Osteocyte (in vitro differentiated cells): ENCODE data around the gene BRF1. TPM values are rescaled to one million over a fixed set of nuclear protein-coding genes. Genes with fewer than 3 reads are reported as not detected.

ENCODE experiments used
- DNase-seq: peaks from one replicate; pipeline ENCODE4 v3.0.0; 2021; ENCODE audit warnings: mixed read lengths; ENCODE audit not compliant: unreplicated experiment; ENCODE audit errors: extremely low spot score
- H3K27ac Mint-ChIP-seq: one replicate; pipeline ENCODE4 v1.8.0; 2021; ENCODE audit warnings: mild to moderate bottlenecking, mixed read lengths; ENCODE audit not compliant: unreplicated experiment
- H3K27me3 Mint-ChIP-seq: one replicate; pipeline ENCODE4 v1.8.0; 2021; ENCODE audit warnings: mixed read lengths; ENCODE audit not compliant: unreplicated experiment
- H3K36me3 Mint-ChIP-seq: one replicate; pipeline ENCODE4 v1.8.0; 2021; ENCODE audit warnings: mixed read lengths; ENCODE audit not compliant: unreplicated experiment
- H3K4me1 Mint-ChIP-seq: one replicate; pipeline ENCODE4 v1.8.0; 2021; ENCODE audit warnings: mixed read lengths; ENCODE audit not compliant: unreplicated experiment
- H3K4me3 Mint-ChIP-seq: one replicate; pipeline ENCODE4 v1.8.0; 2021; ENCODE audit warnings: mild to moderate bottlenecking, moderate library complexity, mixed read lengths; ENCODE audit not compliant: unreplicated experiment
- H3K9me3 Mint-ChIP-seq: one replicate; pipeline ENCODE4 v1.8.0; 2021; ENCODE audit warnings: mixed read lengths; ENCODE audit not compliant: unreplicated experiment
- total RNA-seq: library from RNA; stranded (reverse); gene quantifications from 2 replicates; pipeline ENCODE4 v1.2.1, GENCODE V29; 2021
- TF ChIP-seq, protein P1 (sequence below): fragments of 200-600 bp; sonication (generic); IDR thresholded peaks from 2 replicates; pipeline ENCODE4 v1.5.0; 2021; ENCODE audit warnings: antibody characterized with exemption, mild to moderate bottlenecking, moderate library complexity

The BRF1 gene
- total RNA-seq, 1 donor from 2014 or later = 43.5 TPM

DNA sequence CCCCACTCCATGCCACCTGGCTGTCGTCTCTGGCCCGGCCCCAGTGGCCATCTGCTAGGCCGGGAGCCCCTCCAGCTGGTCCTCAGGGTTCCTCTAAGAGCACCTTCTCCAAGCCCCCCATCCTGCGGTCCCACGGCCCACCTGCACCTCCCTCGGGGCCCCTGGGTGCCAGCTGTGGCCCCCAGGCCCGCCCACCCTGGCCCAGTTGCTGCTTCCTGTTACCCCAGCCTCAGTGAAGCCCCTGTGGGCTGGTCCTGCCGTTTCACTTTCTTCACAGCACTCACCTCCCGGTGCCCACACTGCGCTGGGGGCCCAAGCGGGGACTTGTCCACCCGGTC, 92.1 kb downstream of the BRF1 start:
- Mint-ChIP-seq H3K27ac (no peak overlapping the region), H3K36me3 (peaks cover 6% of the 10 kb centered on the region), H3K4me1 (peaks cover 15% of the 10 kb centered on the region), H3K27me3 (no peaks in the 10 kb centered on the region), H3K4me3 (no peak overlapping the region), H3K9me3 (no peaks in the 10 kb centered on the region)
- no peak for DNase-seq
- TF ChIP-seq, protein P1, sequence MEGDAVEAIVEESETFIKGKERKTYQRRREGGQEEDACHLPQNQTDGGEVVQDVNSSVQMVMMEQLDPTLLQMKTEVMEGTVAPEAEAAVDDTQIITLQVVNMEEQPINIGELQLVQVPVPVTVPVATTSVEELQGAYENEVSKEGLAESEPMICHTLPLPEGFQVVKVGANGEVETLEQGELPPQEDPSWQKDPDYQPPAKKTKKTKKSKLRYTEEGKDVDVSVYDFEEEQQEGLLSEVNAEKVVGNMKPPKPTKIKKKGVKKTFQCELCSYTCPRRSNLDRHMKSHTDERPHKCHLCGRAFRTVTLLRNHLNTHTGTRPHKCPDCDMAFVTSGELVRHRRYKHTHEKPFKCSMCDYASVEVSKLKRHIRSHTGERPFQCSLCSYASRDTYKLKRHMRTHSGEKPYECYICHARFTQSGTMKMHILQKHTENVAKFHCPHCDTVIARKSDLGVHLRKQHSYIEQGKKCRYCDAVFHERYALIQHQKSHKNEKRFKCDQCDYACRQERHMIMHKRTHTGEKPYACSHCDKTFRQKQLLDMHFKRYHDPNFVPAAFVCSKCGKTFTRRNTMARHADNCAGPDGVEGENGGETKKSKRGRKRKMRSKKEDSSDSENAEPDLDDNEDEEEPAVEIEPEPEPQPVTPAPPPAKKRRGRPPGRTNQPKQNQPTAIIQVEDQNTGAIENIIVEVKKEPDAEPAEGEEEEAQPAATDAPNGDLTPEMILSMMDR = no peak

DNA sequence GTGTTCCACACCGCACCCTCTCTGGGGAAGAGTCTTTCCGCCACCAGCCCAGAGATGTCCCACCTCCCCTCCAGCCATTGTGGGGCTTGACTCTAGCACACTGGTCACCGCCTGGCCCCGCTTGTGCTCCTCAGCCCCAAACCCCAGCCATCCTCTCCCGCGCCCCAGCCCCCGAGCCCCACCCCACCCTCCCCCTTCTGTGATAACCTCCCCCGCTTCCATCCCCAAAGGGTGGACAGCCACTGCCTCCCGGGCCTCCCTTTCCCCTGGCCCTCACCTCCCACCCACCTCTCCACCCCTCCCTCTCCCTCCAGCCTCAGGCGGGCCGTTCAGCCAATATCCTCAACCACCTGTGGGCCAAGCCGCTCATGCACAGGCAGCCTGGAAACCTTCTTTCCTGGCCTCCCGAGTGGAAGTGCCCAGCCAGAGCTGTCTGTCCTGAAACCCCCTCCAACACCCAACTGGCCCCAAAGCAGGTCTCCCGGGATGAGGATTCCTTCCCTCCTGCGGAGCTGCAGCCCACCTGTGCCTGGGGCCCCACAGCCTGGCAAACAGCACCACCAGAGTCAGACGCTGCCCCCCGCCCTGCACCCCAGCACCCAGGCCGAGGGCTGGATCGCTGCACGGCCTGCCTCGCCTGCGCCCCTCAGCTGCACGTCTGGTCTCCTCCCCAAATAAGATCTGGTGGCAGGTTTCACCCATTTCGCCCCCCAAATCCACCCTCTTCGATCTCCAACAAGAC, 92.6 kb downstream of the BRF1 start:
- H3K4me1 Mint-ChIP-seq = peaks cover 11% of the 10 kb centered on the region
- H3K27ac Mint-ChIP-seq = no peak overlapping the region
- H3K9me3 Mint-ChIP-seq = no peaks in the 10 kb centered on the region
- no peaks in the 10 kb centered on the region for H3K27me3 Mint-ChIP-seq
- TF ChIP-seq, protein P1 = no peak
- H3K4me3 Mint-ChIP-seq = no peak overlapping the region
- H3K36me3 Mint-ChIP-seq = peaks cover 5% of the 10 kb centered on the region
- DNase-seq = no peak

DNA sequence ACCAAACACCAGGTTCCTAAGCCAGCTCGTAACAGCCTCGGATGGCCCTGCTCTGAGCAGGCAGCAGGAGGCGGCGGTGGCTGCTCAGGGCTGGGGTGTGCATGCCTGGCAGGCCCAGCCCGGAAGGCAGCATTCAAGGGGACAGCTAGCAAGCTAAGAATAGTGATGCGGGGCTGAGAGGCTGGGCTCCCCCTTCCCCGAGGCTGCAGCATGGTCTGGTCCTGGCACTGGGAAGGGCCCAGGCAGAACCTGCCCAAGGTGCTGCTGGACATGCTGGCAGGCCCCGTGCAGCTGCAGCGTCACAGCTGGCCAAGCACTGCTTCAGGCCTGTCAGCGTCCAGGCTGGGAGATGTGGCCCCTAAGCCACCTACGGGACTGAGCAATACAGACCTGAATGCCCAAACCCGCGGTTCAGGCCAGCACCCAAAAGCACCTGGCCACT, 93.3 kb downstream of the BRF1 start:
- Mint-ChIP-seq H3K27ac (no peak overlapping the region), H3K36me3 (peaks cover 4% of the 10 kb centered on the region), H3K4me1 (peaks cover 10% of the 10 kb centered on the region), H3K27me3 (no peaks in the 10 kb centered on the region), H3K9me3 (no peaks in the 10 kb centered on the region), H3K4me3 (no peak overlapping the region)
- DNase-seq = no peak
- TF ChIP-seq, protein P1 = no peak

DNA sequence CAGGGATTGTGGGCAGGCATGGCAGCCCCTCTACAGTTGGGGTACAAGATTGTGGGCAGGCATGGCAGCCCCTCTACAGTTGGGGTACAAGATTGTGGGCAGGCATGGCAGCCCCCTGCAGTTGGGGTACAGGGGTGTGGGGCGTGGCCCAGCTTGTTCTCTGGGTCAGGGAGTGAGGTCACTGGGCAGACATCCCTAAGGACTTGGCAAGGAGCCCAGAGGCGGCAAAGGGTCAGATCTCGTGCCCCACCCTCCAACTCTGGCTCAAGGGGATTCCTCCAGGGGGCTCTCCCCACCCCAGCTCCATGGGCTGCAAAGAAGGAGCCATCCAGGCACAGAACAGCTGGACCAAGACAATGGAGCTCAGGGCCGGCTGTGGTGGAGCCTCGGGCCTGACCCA, 93.9 kb downstream of the BRF1 start:
- peaks cover 4% of the 10 kb centered on the region for H3K36me3 Mint-ChIP-seq
- TF ChIP-seq, protein P1 = no peak

DNA sequence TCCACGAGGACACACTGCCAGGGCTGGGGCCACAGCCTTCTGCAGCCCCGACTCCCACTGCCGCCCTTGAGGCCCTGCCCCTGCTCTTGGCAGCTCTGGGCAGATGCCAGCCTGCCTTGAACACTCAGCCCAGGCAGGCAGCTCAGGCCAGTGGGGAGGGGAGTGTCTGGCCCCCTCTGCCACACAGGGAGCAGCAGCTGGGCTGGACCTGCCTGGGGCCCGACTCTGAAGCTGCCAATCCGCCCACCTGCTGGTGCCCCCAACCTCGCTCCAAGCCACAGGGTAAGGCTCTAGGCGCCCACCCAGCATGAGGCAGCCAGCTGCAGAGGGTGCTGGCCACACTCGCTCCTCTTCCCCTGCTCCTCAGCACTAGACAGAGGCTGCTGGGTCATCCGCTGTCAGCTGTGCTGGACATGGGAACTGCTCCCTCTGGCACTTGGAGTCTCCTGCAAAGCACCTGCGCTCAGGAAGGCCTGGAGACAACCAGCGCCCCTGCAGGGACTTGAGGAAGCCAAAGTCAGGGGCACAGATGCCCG, 95.1 kb downstream of the BRF1 start:
- peaks cover 4% of the 10 kb centered on the region for H3K36me3 Mint-ChIP-seq
- no peaks in the 10 kb centered on the region for H3K27me3 Mint-ChIP-seq
- TF ChIP-seq, protein P1 = no peak
- H3K9me3 Mint-ChIP-seq = no peaks in the 10 kb centered on the region
- H3K27ac Mint-ChIP-seq = no peak overlapping the region
- no peak overlapping the region for H3K4me3 Mint-ChIP-seq
- peaks cover 10% of the 10 kb centered on the region for H3K4me1 Mint-ChIP-seq
- DNase-seq = no peak

More for the DNA sequence above, 93.9 kb downstream of the BRF1 start:
- DNase-seq = no peak
- Mint-ChIP-seq H3K4me3 (no peak overlapping the region), H3K27ac (no peak overlapping the region), H3K4me1 (peaks cover 10% of the 10 kb centered on the region), H3K27me3 (no peaks in the 10 kb centered on the region), H3K9me3 (no peaks in the 10 kb centered on the region)
